NB4 (cell line): ENCODE data around the gene FAM181A.

Experiments
- DNase-seq: peaks from one replicate; pipeline ENCODE4 v3.0.0; 2010; ENCODE audit warnings: low read depth
- H3K4me3 ChIP-seq: one replicate; pipeline ENCODE4 v1.5.1; 2011; ENCODE audit warnings: mild to moderate bottlenecking, low read depth, low read length, moderate library complexity
- CTCF ChIP-seq: IDR thresholded peaks from one replicate; pipeline ENCODE4 v1.5.1; 2012; ENCODE audit warnings: low read depth, low read length
- MAX ChIP-seq: IDR thresholded peaks from 2 replicates; pipeline ENCODE4 v1.6.1; 2011; ENCODE audit warnings: low read depth, low read length
- MYC ChIP-seq: IDR thresholded peaks from 2 replicates; pipeline ENCODE4 v1.6.1; 2011; ENCODE audit warnings: low read depth, low read length
- POLR2A ChIP-seq: IDR thresholded peaks from 2 replicates; pipeline ENCODE4 v1.6.1; 2011; ENCODE audit warnings: mild to moderate bottlenecking; ENCODE audit not compliant: insufficient read length; ENCODE audit errors: extremely low read depth

Gene FAM181A

GRCh38 chr14:93901813-93902212, 25.3 kb upstream of the FAM181A start:
- DNase-seq = peak; percentile 28
- no peak overlapping the region for H3K4me3 ChIP-seq
- TF ChIP-seq CTCF (no peak), MAX (no peak), MYC (no peak), POLR2A (no peak)

GRCh38 chr14:93902619-93903307, 24.4 kb upstream of the FAM181A start:
- TF ChIP-seq MYC = no peak
- no peak for TF ChIP-seq MAX
- TF ChIP-seq POLR2A = no peak
- TF ChIP-seq CTCF = no peak
- no peak overlapping the region for H3K4me3 ChIP-seq
- DNase-seq = no peak

GRCh38 chr14:93903342-93904184, 23.6 kb upstream of the FAM181A start:
- DNase-seq = peak; percentile 32
- TF ChIP-seq CTCF (peak; percentile 46), MYC (no peak), MAX (no peak), POLR2A (no peak)
- no peak overlapping the region for H3K4me3 ChIP-seq

- DNase-seq = no peak
- TF ChIP-seq MYC (no peak), POLR2A (no peak), MAX (no peak), CTCF (no peak)
- no peak overlapping the region for H3K4me3 ChIP-seq
These were observed 21.5 kb upstream of the FAM181A start for GRCh38 chr14:93905623-93906022.

- TF ChIP-seq MYC (no peak), CTCF (peak; percentile 89), POLR2A (no peak)
- peak; percentile 66 for DNase-seq
- H3K4me3 ChIP-seq = no peak overlapping the region
These were observed 20.5 kb upstream of the FAM181A start for GRCh38 chr14:93906341-93907329.
